ENCODE measurements around the gene PLXNA1.

DNA sequence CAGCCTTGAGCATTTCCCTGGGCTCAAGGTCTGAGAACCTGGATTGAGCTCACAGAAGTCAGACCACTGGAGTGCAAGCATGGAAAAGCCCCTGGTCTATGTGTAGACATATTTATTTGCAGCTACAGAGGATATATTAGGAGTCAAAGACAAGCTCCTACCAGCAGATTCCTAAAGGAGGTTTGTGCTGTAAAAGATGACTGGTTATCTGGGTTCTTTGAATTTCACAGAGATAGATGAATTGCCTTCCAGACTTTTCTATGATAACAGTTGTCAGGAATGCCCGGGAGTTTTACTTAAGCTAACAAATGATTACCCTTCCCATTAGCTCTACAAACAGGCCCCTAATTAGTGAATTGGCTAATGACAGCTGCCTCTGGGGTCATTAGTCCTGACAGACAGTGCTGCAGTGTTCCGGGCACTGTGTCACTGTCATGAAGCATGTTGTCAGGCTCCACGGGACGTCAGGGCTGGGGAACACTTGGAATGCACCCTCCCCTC lies 48.8 kb upstream of the PLXNA1 start:
- TF ChIP-seq ARNTL (CRISPR knock-in tag; IDR thresholded peaks at IDR 0.05; ENCODE audit: borderline replicate concordance, low read depth): no peak
- TF ChIP-seq ZNF8 (CRISPR knock-in tag; IDR thresholded peaks at IDR 0.05): no peak
- TF ChIP-seq, protein P1, sequence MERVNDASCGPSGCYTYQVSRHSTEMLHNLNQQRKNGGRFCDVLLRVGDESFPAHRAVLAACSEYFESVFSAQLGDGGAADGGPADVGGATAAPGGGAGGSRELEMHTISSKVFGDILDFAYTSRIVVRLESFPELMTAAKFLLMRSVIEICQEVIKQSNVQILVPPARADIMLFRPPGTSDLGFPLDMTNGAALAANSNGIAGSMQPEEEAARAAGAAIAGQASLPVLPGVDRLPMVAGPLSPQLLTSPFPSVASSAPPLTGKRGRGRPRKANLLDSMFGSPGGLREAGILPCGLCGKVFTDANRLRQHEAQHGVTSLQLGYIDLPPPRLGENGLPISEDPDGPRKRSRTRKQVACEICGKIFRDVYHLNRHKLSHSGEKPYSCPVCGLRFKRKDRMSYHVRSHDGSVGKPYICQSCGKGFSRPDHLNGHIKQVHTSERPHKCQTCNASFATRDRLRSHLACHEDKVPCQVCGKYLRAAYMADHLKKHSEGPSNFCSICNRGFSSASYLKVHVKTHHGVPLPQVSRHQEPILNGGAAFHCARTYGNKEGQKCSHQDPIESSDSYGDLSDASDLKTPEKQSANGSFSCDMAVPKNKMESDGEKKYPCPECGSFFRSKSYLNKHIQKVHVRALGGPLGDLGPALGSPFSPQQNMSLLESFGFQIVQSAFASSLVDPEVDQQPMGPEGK (CRISPR knock-in tag; IDR thresholded peaks at IDR 0.05; ENCODE audit: borderline replicate concordance): no peak
- TF ChIP-seq ZFP30 (CRISPR knock-in tag; IDR thresholded peaks at IDR 0.05): no peak
- no peak for TF ChIP-seq RARB (CRISPR knock-in tag; IDR thresholded peaks at IDR 0.05)
- no peak for TF ChIP-seq ZNF565 (CRISPR knock-in tag; conservative IDR thresholded peaks at IDR 0.05; ENCODE audit: low read depth)
- TF ChIP-seq POU6F1 (CRISPR knock-in tag; IDR thresholded peaks at IDR 0.05; ENCODE audit: borderline replicate concordance, low read depth): no peak
- TF ChIP-seq, protein P2, sequence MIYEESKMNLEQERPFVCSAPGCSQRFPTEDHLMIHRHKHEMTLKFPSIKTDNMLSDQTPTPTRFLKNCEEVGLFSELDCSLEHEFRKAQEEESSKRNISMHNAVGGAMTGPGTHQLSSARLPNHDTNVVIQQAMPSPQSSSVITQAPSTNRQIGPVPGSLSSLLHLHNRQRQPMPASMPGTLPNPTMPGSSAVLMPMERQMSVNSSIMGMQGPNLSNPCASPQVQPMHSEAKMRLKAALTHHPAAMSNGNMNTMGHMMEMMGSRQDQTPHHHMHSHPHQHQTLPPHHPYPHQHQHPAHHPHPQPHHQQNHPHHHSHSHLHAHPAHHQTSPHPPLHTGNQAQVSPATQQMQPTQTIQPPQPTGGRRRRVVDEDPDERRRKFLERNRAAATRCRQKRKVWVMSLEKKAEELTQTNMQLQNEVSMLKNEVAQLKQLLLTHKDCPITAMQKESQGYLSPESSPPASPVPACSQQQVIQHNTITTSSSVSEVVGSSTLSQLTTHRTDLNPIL (CRISPR knock-in tag; IDR thresholded peaks at IDR 0.05; ENCODE audit: low read depth): peak; percentile 75; the same call in 1 of the 2 replicates
- peak; percentile 88 for TF ChIP-seq ISL1 (CRISPR knock-in tag; IDR thresholded peaks at IDR 0.05)
- TF ChIP-seq ZFP3 (CRISPR knock-in tag; IDR thresholded peaks at IDR 0.05): peak; percentile 43; the same call in 1 of the 2 replicates
